ENCODE results near the gene SERPINB6. TPM values are rescaled to one million over a fixed set of nuclear protein-coding genes. Genes with fewer than 3 reads are reported as not detected.
"Not testable (repeated sequence)": the region's sequence is repeated elsewhere in the genome, so short reads cannot be mapped to it uniquely, and the experiment has no call there.

Gene SERPINB6
- total RNA-seq, 1 donor from 2014 or later: 93.8 TPM

GRCh38 chr6:2945153-2945452, 26.3 kb downstream of the SERPINB6 start:
- Histone ChIP-seq H3K36me3 (peaks cover 0 to 18% of the 10 kb centered on the region in 2 donors), H3K9me3 (no peaks in the 10 kb centered on the region), H3K4me3 (no peak overlapping the region), H3K27ac (no peak overlapping the region), H3K27me3 (no peaks in the 10 kb centered on the region), H3K4me1 (peaks cover 4% of the 10 kb centered on the region)
- no peak for TF ChIP-seq CTCF (IDR thresholded peaks at IDR 0.05)
- no peak for TF ChIP-seq POLR2AphosphoS5 (IDR thresholded peaks at IDR 0.05; ENCODE audit: insufficient read depth in 1 of 2, low read depth in 1 of 2)
- no peak for TF ChIP-seq POLR2A (IDR thresholded peaks at IDR 0.05)
- intact Hi-C loops (cut with DNase I): no loop called here
- peak; percentile 62 to 84 for DNase-seq (ENCODE audit: extremely low spot score in 2 of 2)

- Histone ChIP-seq H3K27ac (no peak overlapping the region), H3K4me1 (peaks cover 4% of the 10 kb centered on the region), H3K36me3 (peaks cover 0 to 18% of the 10 kb centered on the region in 2 donors), H3K9me3 (no peaks in the 10 kb centered on the region), H3K27me3 (no peaks in the 10 kb centered on the region), H3K4me3 (no peak overlapping the region)
- no peak for DNase-seq (ENCODE audit: extremely low spot score in 2 of 2)
- no peak for TF ChIP-seq POLR2AphosphoS5 (IDR thresholded peaks at IDR 0.05; ENCODE audit: insufficient read depth in 1 of 2, low read depth in 1 of 2)
- no peak for TF ChIP-seq POLR2A (IDR thresholded peaks at IDR 0.05)
- TF ChIP-seq CTCF (IDR thresholded peaks at IDR 0.05): no peak
- intact Hi-C loops (cut with DNase I): loop anchor here (5.0 kb wide), 1 partner anchor 313 kb away; the partner anchor contains the start of gene PSMG4
Observed at GRCh38 chr6:2944405-2945152, 26.8 kb downstream of the SERPINB6 start.

- Histone ChIP-seq H3K36me3 (peaks cover 0 to 12% of the 10 kb centered on the region in 2 donors), H3K4me1 (peaks cover 4% of the 10 kb centered on the region), H3K27me3 (no peaks in the 10 kb centered on the region), H3K4me3 (no peak overlapping the region), H3K9me3 (no peaks in the 10 kb centered on the region), H3K27ac (no peak overlapping the region)
- DNase-seq (ENCODE audit: extremely low spot score in 2 of 2): peak in 1 of 2 donors; percentile 58
- intact Hi-C loops (cut with DNase I): loop anchor here (5.0 kb wide), 1 partner anchor 314 kb away; the partner anchor contains the start of gene PSMG4
- no peak for TF ChIP-seq POLR2A (IDR thresholded peaks at IDR 0.05)
- TF ChIP-seq CTCF (IDR thresholded peaks at IDR 0.05): no peak
- TF ChIP-seq POLR2AphosphoS5 (IDR thresholded peaks at IDR 0.05; ENCODE audit: insufficient read depth in 1 of 2, low read depth in 1 of 2): no peak
Observed at GRCh38 chr6:2943564-2943955, 27.8 kb downstream of the SERPINB6 start.

GRCh38 chr6:2942914-2943563, 28.3 kb downstream of the SERPINB6 start:
- no peaks in the 10 kb centered on the region for H3K9me3 ChIP-seq
- H3K36me3 ChIP-seq: peaks cover 0 to 7% of the 10 kb centered on the region in 2 donors
- H3K4me3 ChIP-seq: no peak overlapping the region
- no peak for TF ChIP-seq POLR2A (IDR thresholded peaks at IDR 0.05)
- no peak for TF ChIP-seq CTCF (IDR thresholded peaks at IDR 0.05)
- TF ChIP-seq POLR2AphosphoS5 (IDR thresholded peaks at IDR 0.05; ENCODE audit: insufficient read depth in 1 of 2, low read depth in 1 of 2): no peak
- peak in 1 of 2 donors; percentile 16 for DNase-seq (ENCODE audit: extremely low spot score in 2 of 2)
- no peak overlapping the region for H3K27ac ChIP-seq
- no peaks in the 10 kb centered on the region for H3K27me3 ChIP-seq
- peaks cover 4% of the 10 kb centered on the region for H3K4me1 ChIP-seq
- intact Hi-C loops (cut with DNase I): loop anchor here (5.0 kb wide), 1 partner anchor 314 kb away; the partner anchor contains the start of gene PSMG4

GRCh38 chr6:2942116-2942515, 29.3 kb downstream of the SERPINB6 start:
- not testable (repeated sequence) for H3K9me3 ChIP-seq; H3K4me3 ChIP-seq; H3K27me3 ChIP-seq; H3K36me3 ChIP-seq; DNase-seq (ENCODE audit: extremely low spot score in 2 of 2); H3K27ac ChIP-seq; H3K4me1 ChIP-seq
- intact Hi-C loops (cut with DNase I): loop anchor here (5.0 kb wide), 1 partner anchor 315 kb away; the partner anchor contains the start of gene PSMG4
